ENCODE measurements around the gene PRDM2. TPM values are rescaled to one million over a fixed set of nuclear protein-coding genes. Genes with fewer than 3 reads are reported as not detected.

PRDM2 gene
- total RNA-seq, 1 donor = 12.7 TPM

GRCh38 chr1:13788795-13789194 is 88.8 kb downstream of the PRDM2 start:
- H3K36me3 ChIP-seq (ENCODE audit: insufficient read depth, low read length) = peaks cover 21% of the 10 kb centered on the region
- no peak overlapping the region for H3K27ac ChIP-seq (ENCODE audit: low read depth, low read length)
- no peak overlapping the region for H3K4me3 ChIP-seq (ENCODE audit: insufficient read depth, low read length)
- TF ChIP-seq CTCF (IDR thresholded peaks at IDR 0.05; ENCODE audit: extremely low read depth, low read depth, low read length) = peak; percentile 9
- no peak for DNase-seq (ENCODE audit: insufficient read length, low spot score, missing footprints)
- H3K4me1 ChIP-seq (ENCODE audit: insufficient read depth, low read length) = peaks cover 5% of the 10 kb centered on the region
- no peaks in the 10 kb centered on the region for H3K27me3 ChIP-seq (ENCODE audit: insufficient read depth, low read length)
- no peak overlapping the region for H3K4me2 ChIP-seq (ENCODE audit: insufficient read depth, low read length)
- peaks cover 88% of the 10 kb centered on the region for H3K79me2 ChIP-seq (ENCODE audit: insufficient read depth, low read length)
- H3K9me3 ChIP-seq (ENCODE audit: low read depth, low read length) = no peaks in the 10 kb centered on the region
- no peak overlapping the region for H2AFZ ChIP-seq (ENCODE audit: low read length)
- H4K20me1 ChIP-seq (ENCODE audit: insufficient read depth, low read length) = peaks cover 14% of the 10 kb centered on the region

- peaks cover 5% of the 10 kb centered on the region for H3K4me1 ChIP-seq (ENCODE audit: insufficient read depth, low read length)
- H3K27me3 ChIP-seq (ENCODE audit: insufficient read depth, low read length) = no peaks in the 10 kb centered on the region
- H3K4me3 ChIP-seq (ENCODE audit: insufficient read depth, low read length) = no peak overlapping the region
- no peak overlapping the region for H2AFZ ChIP-seq (ENCODE audit: low read length)
- TF ChIP-seq CTCF (IDR thresholded peaks at IDR 0.05; ENCODE audit: extremely low read depth, low read depth, low read length) = no peak
- no peaks in the 10 kb centered on the region for H3K9me3 ChIP-seq (ENCODE audit: low read depth, low read length)
- H3K4me2 ChIP-seq (ENCODE audit: insufficient read depth, low read length) = no peak overlapping the region
- DNase-seq (ENCODE audit: insufficient read length, low spot score, missing footprints) = no peak
- peaks cover 75% of the 10 kb centered on the region for H3K79me2 ChIP-seq (ENCODE audit: insufficient read depth, low read length)
- H4K20me1 ChIP-seq (ENCODE audit: insufficient read depth, low read length) = no peaks in the 10 kb centered on the region
- H3K36me3 ChIP-seq (ENCODE audit: insufficient read depth, low read length) = peaks cover 21% of the 10 kb centered on the region
- no peak overlapping the region for H3K27ac ChIP-seq (ENCODE audit: low read depth, low read length)
Observed at GRCh38 chr1:13790290-13791030, 90.5 kb downstream of the PRDM2 start.

GRCh38 chr1:13792419-13792818 is 92.4 kb downstream of the PRDM2 start:
- no peaks in the 10 kb centered on the region for H3K27me3 ChIP-seq (ENCODE audit: insufficient read depth, low read length)
- H3K79me2 ChIP-seq (ENCODE audit: insufficient read depth, low read length) = peaks cover 58% of the 10 kb centered on the region
- no peak for TF ChIP-seq CTCF (IDR thresholded peaks at IDR 0.05; ENCODE audit: extremely low read depth, low read depth, low read length)
- no peak overlapping the region for H3K4me3 ChIP-seq (ENCODE audit: insufficient read depth, low read length)
- H3K36me3 ChIP-seq (ENCODE audit: insufficient read depth, low read length) = peaks cover 12% of the 10 kb centered on the region
- H4K20me1 ChIP-seq (ENCODE audit: insufficient read depth, low read length) = no peaks in the 10 kb centered on the region
- peaks cover 5% of the 10 kb centered on the region for H3K4me1 ChIP-seq (ENCODE audit: insufficient read depth, low read length)
- no peak overlapping the region for H3K4me2 ChIP-seq (ENCODE audit: insufficient read depth, low read length)
- H2AFZ ChIP-seq (ENCODE audit: low read length) = no peak overlapping the region
- DNase-seq (ENCODE audit: insufficient read length, low spot score, missing footprints) = peak; percentile 91
- no peak overlapping the region for H3K27ac ChIP-seq (ENCODE audit: low read depth, low read length)
- no peaks in the 10 kb centered on the region for H3K9me3 ChIP-seq (ENCODE audit: low read depth, low read length)

GRCh38 chr1:13793088-13793730 is 93.2 kb downstream of the PRDM2 start:
- DNase-seq (ENCODE audit: insufficient read length, low spot score, missing footprints) = no peak
- H3K79me2 ChIP-seq (ENCODE audit: insufficient read depth, low read length) = peaks cover 52% of the 10 kb centered on the region
- H3K4me2 ChIP-seq (ENCODE audit: insufficient read depth, low read length) = no peak overlapping the region
- no peaks in the 10 kb centered on the region for H3K9me3 ChIP-seq (ENCODE audit: low read depth, low read length)
- no peak overlapping the region for H3K4me3 ChIP-seq (ENCODE audit: insufficient read depth, low read length)
- no peak for TF ChIP-seq CTCF (IDR thresholded peaks at IDR 0.05; ENCODE audit: extremely low read depth, low read depth, low read length)
- H2AFZ ChIP-seq (ENCODE audit: low read length) = no peak overlapping the region
- peaks cover 9% of the 10 kb centered on the region for H3K36me3 ChIP-seq (ENCODE audit: insufficient read depth, low read length)
- H3K27ac ChIP-seq (ENCODE audit: low read depth, low read length) = no peak overlapping the region
- peaks cover 5% of the 10 kb centered on the region for H3K4me1 ChIP-seq (ENCODE audit: insufficient read depth, low read length)
- H3K27me3 ChIP-seq (ENCODE audit: insufficient read depth, low read length) = no peaks in the 10 kb centered on the region
- peaks cover 3% of the 10 kb centered on the region for H4K20me1 ChIP-seq (ENCODE audit: insufficient read depth, low read length)

Data from osteoblast (primary cell).